ENCODE data around the gene FAM171A2. TPM values are rescaled to one million over a fixed set of nuclear protein-coding genes. Genes with fewer than 3 reads are reported as not detected.
"Not testable (repeated sequence)": the region's sequence is repeated elsewhere in the genome, so short reads cannot be mapped to it uniquely, and the experiment has no call there.

Gene FAM171A2
- total and polyA plus RNA-seq, 10 of the 15 experiments (the other 5 are each of a cell fraction or from before 2014, with no cell fraction given), result 0.08 to 1.7 (median 0.27) TPM; not detected in 2

DNA sequence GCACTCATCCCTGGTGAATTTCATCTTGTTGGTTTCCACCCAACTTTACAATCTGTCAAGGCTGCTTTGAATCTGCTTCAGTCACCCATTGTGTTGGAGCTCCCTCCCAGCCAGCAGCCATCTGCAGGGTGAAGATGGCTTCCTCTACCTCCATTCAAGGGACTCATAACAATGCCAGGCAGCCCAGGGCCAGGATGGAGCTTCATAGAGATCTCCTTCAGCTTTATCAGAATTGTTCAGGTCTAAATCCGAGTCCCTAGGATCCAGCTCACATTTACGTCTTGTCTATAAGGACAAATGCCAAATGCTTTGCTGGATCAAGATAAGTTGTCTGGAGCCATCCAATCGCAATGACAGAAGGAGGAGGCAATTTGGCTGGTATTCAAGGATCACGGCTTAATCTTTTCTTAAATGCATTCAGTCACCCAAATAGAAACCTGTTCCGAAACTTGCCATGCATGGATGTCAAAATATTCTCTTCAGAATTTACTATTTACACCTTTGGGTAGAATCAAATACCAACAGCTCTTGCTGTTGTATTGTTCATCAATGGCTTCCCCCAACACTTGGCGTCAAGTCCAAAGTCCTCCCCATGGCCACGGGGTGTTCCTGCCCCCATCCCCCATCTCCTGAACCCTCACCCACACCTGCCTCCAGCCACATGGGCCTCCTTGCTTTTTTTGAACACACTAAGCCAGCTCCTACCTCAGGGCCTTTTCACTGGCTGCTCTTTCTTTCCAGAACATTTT lies 3.8 kb upstream of the FAM171A2 start:
- TF ChIP-seq NFYB (IDR thresholded peaks at IDR 0.05; ENCODE audit: insufficient read depth, low read depth, low read length) (no peak), ASH2L (IDR thresholded peaks at IDR 0.05; ENCODE audit: borderline replicate concordance, low read depth) (no peak), TBL1XR1 (IDR thresholded peaks at IDR 0.05; ENCODE audit: low read depth, low read length) (no peak), HCFC1 (IDR thresholded peaks at IDR 0.05; ENCODE audit: low read length) (no peak), RUNX3 (IDR thresholded peaks at IDR 0.05; ENCODE audit: low read length) (no peak), IKZF2 (IDR thresholded peaks at IDR 0.05) (no peak), SMARCA5 (IDR thresholded peaks at IDR 0.05) (no peak), NRF1 (conservative IDR thresholded peaks at IDR 0.05; ENCODE audit: low read depth, low read length) (no peak)
- TF ChIP-seq, protein P1, sequence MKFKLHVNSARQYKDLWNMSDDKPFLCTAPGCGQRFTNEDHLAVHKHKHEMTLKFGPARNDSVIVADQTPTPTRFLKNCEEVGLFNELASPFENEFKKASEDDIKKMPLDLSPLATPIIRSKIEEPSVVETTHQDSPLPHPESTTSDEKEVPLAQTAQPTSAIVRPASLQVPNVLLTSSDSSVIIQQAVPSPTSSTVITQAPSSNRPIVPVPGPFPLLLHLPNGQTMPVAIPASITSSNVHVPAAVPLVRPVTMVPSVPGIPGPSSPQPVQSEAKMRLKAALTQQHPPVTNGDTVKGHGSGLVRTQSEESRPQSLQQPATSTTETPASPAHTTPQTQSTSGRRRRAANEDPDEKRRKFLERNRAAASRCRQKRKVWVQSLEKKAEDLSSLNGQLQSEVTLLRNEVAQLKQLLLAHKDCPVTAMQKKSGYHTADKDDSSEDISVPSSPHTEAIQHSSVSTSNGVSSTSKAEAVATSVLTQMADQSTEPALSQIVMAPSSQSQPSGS (IDR thresholded peaks at IDR 0.05; ENCODE audit: low read length), result no peak
- TF ChIP-seq, protein P2, sequence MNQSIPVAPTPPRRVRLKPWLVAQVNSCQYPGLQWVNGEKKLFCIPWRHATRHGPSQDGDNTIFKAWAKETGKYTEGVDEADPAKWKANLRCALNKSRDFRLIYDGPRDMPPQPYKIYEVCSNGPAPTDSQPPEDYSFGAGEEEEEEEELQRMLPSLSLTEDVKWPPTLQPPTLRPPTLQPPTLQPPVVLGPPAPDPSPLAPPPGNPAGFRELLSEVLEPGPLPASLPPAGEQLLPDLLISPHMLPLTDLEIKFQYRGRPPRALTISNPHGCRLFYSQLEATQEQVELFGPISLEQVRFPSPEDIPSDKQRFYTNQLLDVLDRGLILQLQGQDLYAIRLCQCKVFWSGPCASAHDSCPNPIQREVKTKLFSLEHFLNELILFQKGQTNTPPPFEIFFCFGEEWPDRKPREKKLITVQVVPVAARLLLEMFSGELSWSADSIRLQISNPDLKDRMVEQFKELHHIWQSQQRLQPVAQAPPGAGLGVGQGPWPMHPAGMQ (IDR thresholded peaks at IDR 0.05; ENCODE audit: borderline replicate concordance), result no peak
- TF ChIP-seq, protein P3, sequence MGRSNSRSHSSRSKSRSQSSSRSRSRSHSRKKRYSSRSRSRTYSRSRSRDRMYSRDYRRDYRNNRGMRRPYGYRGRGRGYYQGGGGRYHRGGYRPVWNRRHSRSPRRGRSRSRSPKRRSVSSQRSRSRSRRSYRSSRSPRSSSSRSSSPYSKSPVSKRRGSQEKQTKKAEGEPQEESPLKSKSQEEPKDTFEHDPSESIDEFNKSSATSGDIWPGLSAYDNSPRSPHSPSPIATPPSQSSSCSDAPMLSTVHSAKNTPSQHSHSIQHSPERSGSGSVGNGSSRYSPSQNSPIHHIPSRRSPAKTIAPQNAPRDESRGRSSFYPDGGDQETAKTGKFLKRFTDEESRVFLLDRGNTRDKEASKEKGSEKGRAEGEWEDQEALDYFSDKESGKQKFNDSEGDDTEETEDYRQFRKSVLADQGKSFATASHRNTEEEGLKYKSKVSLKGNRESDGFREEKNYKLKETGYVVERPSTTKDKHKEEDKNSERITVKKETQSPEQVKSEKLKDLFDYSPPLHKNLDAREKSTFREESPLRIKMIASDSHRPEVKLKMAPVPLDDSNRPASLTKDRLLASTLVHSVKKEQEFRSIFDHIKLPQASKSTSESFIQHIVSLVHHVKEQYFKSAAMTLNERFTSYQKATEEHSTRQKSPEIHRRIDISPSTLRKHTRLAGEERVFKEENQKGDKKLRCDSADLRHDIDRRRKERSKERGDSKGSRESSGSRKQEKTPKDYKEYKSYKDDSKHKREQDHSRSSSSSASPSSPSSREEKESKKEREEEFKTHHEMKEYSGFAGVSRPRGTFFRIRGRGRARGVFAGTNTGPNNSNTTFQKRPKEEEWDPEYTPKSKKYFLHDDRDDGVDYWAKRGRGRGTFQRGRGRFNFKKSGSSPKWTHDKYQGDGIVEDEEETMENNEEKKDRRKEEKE (IDR thresholded peaks at IDR 0.05), result no peak
- Histone ChIP-seq H3K4me1 (ENCODE audit: control insufficient read depth, insufficient read depth, low read length) (no peaks in the 10 kb centered on the region), H3K9me3 (replicated peaks; ENCODE audit: control insufficient read depth, insufficient read depth, low read length) (no peaks in the 10 kb centered on the region), H3K27ac (ENCODE audit: control insufficient read depth, insufficient read depth) (no peak overlapping the region), H3K4me3 (no peak overlapping the region), H3K79me2 (ENCODE audit: control insufficient read depth, insufficient read depth, low read length) (no peaks in the 10 kb centered on the region), H3K4me2 (ENCODE audit: control insufficient read depth, insufficient read depth) (no peak overlapping the region), H3K9ac (ENCODE audit: control insufficient read depth, insufficient read depth, low read length) (no peak overlapping the region), H3K36me3 (ENCODE audit: control insufficient read depth in 2 of 2, insufficient read depth in 2 of 2, low read length in 1 of 2) (no peaks in the 10 kb centered on the region), H4K20me1 (ENCODE audit: control insufficient read depth, insufficient read depth) (no peaks in the 10 kb centered on the region), H3K27me3 (replicated peaks in 1 of 2; ENCODE audit: control insufficient read depth in 2 of 2, insufficient read depth in 2 of 2, low read length in 1 of 2) (peaks cover 0 to 2% of the 10 kb centered on the region in 2 experiments), H2AFZ (ENCODE audit: control insufficient read depth, low read depth, low read length) (no peak overlapping the region)
- ChIA-PET POLR2A (interaction anchor here (0.5 kb wide), 1 partner anchor 72 kb away, joined by 3 read pairs; no protein-coding TSS in a partner anchor), SMC1A (ENCODE audit: uncharacterized antibody, unreplicated experiment) (no interaction called here), CTCF (interaction anchor here (1.0 to 1.2 kb wide), 2 partner anchors 9 to 31 kb away, joined by 3 to 8 read pairs; no protein-coding TSS in a partner anchor), RAD21 (ENCODE audit: unreplicated experiment) (interaction anchor here (1.0 kb wide), 1 partner anchor 156 kb away, joined by 3 read pairs; no protein-coding TSS in a partner anchor)
- BruUV-seq (replicated peaks), result no TSS peak
- 56% methylated on average over 7 of the region's 7 CpGs for WGBS (ENCODE audit: insufficient coverage, insufficient replicate concordance, low lambda C conversion rate, missing lambda C conversion rate)
- no peak for ATAC-seq
- FAIRE-seq, result no peak
- intact Hi-C loops (cut with micrococcal nuclease; ENCODE audit: unreplicated experiment), result no loop called here
- in situ Hi-C loops (cut with MboI), result no loop called here
- no peak for DNase-seq (ENCODE audit: low read depth, low spot score)

DNA sequence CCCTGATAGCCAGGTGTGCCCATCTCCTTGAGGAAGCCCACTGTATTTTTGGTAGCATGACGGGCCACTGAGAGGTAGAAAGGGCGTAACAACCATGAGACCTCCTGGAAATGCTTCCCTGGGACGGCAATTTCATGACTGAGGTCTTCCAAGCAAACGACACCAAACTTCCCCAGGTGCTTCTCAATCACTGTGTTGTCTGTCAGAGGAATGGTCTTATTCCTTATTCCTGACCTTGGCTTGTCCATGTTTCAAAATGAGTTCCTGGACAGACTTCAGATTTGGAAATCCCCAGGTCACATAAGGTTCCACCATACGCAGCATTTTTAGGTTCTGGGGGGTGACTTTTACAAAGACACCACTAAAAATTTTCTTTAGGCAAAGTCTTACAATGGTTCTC lies 1.4 kb upstream of the FAM171A2 start:
- DNase-seq (ENCODE audit: low read depth, low spot score), result not testable (repeated sequence)
- 15% methylated on average over 5 of the region's 5 CpGs for WGBS (ENCODE audit: insufficient coverage, insufficient replicate concordance, low lambda C conversion rate, missing lambda C conversion rate)

More for the DNA sequence above, 1.4 kb upstream of the FAM171A2 start:
- H3K9me3 ChIP-seq (replicated peaks; ENCODE audit: control insufficient read depth, insufficient read depth, low read length); intact Hi-C loops (cut with micrococcal nuclease; ENCODE audit: unreplicated experiment); RAD21 ChIA-PET (ENCODE audit: unreplicated experiment); in situ Hi-C loops (cut with MboI); H3K9ac ChIP-seq (ENCODE audit: control insufficient read depth, insufficient read depth, low read length); POLR2A ChIA-PET; H3K4me1 ChIP-seq (ENCODE audit: control insufficient read depth, insufficient read depth, low read length); SMC1A ChIA-PET (ENCODE audit: uncharacterized antibody, unreplicated experiment); BruUV-seq (replicated peaks); FAIRE-seq; H3K4me3 ChIP-seq; H3K27ac ChIP-seq (ENCODE audit: control insufficient read depth, insufficient read depth); H4K20me1 ChIP-seq (ENCODE audit: control insufficient read depth, insufficient read depth); H3K36me3 ChIP-seq (ENCODE audit: control insufficient read depth in 2 of 2, insufficient read depth in 2 of 2, low read length in 1 of 2); H2AFZ ChIP-seq (ENCODE audit: control insufficient read depth, low read depth, low read length); H3K27me3 ChIP-seq (replicated peaks in 1 of 2; ENCODE audit: control insufficient read depth in 2 of 2, insufficient read depth in 2 of 2, low read length in 1 of 2); ATAC-seq; H3K4me2 ChIP-seq (ENCODE audit: control insufficient read depth, insufficient read depth); H3K79me2 ChIP-seq (ENCODE audit: control insufficient read depth, insufficient read depth, low read length): not testable (repeated sequence)
- CTCF ChIA-PET, result interaction anchor here (0.6 to 2.9 kb wide), 6 partner anchors 11 to 163 kb away, joined by 3 to 11 read pairs (median 3); no protein-coding TSS in a partner anchor
